ENCODE data around the gene SLC1A1.
"Not testable (repeated sequence)": the region's sequence is repeated elsewhere in the genome, so short reads cannot be mapped to it uniquely, and the experiment has no call there.

SLC1A1 gene

GRCh38 chr9:4576448-4576847 lies 86.2 kb downstream of the SLC1A1 start:
- no peak for DNase-seq (ENCODE audit: low read depth in 2 of 2)

GRCh38 chr9:4579001-4579400 lies 88.7 kb downstream of the SLC1A1 start:
- no peak for DNase-seq (ENCODE audit: low read depth in 2 of 2)

- DNase-seq (ENCODE audit: low read depth in 2 of 2): no peak
Measured at GRCh38 chr9:4581035-4581760, 90.9 kb downstream of the SLC1A1 start.

- DNase-seq (ENCODE audit: low read depth in 2 of 2): no peak
Measured at GRCh38 chr9:4581861-4582565, 91.7 kb downstream of the SLC1A1 start.

- no peak for DNase-seq (ENCODE audit: low read depth in 2 of 2)
Measured at GRCh38 chr9:4583001-4583400, 92.7 kb downstream of the SLC1A1 start.

- DNase-seq (ENCODE audit: low read depth in 2 of 2): no peak
Measured at GRCh38 chr9:4584636-4585035, 94.4 kb downstream of the SLC1A1 start.

- no peak for DNase-seq (ENCODE audit: low read depth in 2 of 2)
Measured at GRCh38 chr9:4585135-4585534, 94.9 kb downstream of the SLC1A1 start.

- no peak for DNase-seq (ENCODE audit: low read depth in 2 of 2)
Measured at GRCh38 chr9:4588721-4589120, 98.5 kb downstream of the SLC1A1 start.

- no peak for DNase-seq (ENCODE audit: low read depth in 2 of 2)
Measured at GRCh38 chr9:4590430-4591122, 100.3 kb downstream of the SLC1A1 start.

- DNase-seq (ENCODE audit: low read depth in 2 of 2): no peak
Measured at GRCh38 chr9:4591123-4591500, 100.8 kb downstream of the SLC1A1 start.

GRCh38 chr9:4592295-4592694 lies 102.0 kb downstream of the SLC1A1 start:
- no peak for DNase-seq (ENCODE audit: low read depth in 2 of 2)

- DNase-seq (ENCODE audit: low read depth in 2 of 2): no peak
Measured at GRCh38 chr9:4592886-4593285, 102.6 kb downstream of the SLC1A1 start.

- DNase-seq (ENCODE audit: low read depth in 2 of 2): no peak
Measured at GRCh38 chr9:4594545-4594944, 104.3 kb downstream of the SLC1A1 start.

- DNase-seq (ENCODE audit: low read depth in 2 of 2): no peak
Measured at GRCh38 chr9:4594994-4595393, 104.7 kb downstream of the SLC1A1 start.

- peak in 1 of 2 donors; percentile 23 for DNase-seq (ENCODE audit: low read depth in 2 of 2)
Measured at GRCh38 chr9:4596165-4596922, 106.1 kb downstream of the SLC1A1 start.

GRCh38 chr9:4600368-4600767 lies 110.1 kb downstream of the SLC1A1 start:
- no peak for DNase-seq (ENCODE audit: low read depth in 2 of 2)

GRCh38 chr9:4603830-4604229 lies 113.6 kb downstream of the SLC1A1 start:
- no peak for DNase-seq (ENCODE audit: low read depth in 2 of 2)

GRCh38 chr9:4604678-4605095 lies 114.4 kb downstream of the SLC1A1 start:
- DNase-seq (ENCODE audit: low read depth in 2 of 2): peak in 1 of 2 donors; percentile 40

GRCh38 chr9:4606033-4606432 lies 115.8 kb downstream of the SLC1A1 start:
- not testable (repeated sequence) for DNase-seq (ENCODE audit: low read depth in 2 of 2)

- DNase-seq (ENCODE audit: low read depth in 2 of 2): no peak
Measured at GRCh38 chr9:4614627-4615026, 124.4 kb downstream of the SLC1A1 start.

- no peak for DNase-seq (ENCODE audit: low read depth in 2 of 2)
Measured at GRCh38 chr9:4615251-4615650, 125.0 kb downstream of the SLC1A1 start.

- DNase-seq (ENCODE audit: low read depth in 2 of 2): no peak
Measured at GRCh38 chr9:4615778-4616177, 125.5 kb downstream of the SLC1A1 start.

Data from stimulated activated CD8-positive, alpha-beta memory T cell treated with anti-CD3 and anti-CD28 coated beads, Interleukin-7, amount 100 ng/mL, for 1 hour (primary cell).